Fibroblast of mammary gland (primary cell): ENCODE data around the gene PDSS2.

Experiments used
- DNase-seq: peaks from one replicate; pipeline ENCODE4 v3.0.0-alpha.2; 2010; ENCODE audit warnings: low read depth
- H3K4me3 ChIP-seq: 2 replicates; pipeline ENCODE4 v1.5.1; 2011; ENCODE audit warnings: low read depth, mild to moderate bottlenecking, low read length, moderate library complexity; ENCODE audit not compliant: control insufficient read depth
- TF ChIP-seq, protein P1 (sequence below): conservative IDR thresholded peaks from 2 replicates; pipeline ENCODE4 v1.5.1; 2011; ENCODE audit warnings: low read depth, low read length, inconsistent platforms; ENCODE audit not compliant: control insufficient read depth, insufficient read depth

PDSS2 gene

DNA sequence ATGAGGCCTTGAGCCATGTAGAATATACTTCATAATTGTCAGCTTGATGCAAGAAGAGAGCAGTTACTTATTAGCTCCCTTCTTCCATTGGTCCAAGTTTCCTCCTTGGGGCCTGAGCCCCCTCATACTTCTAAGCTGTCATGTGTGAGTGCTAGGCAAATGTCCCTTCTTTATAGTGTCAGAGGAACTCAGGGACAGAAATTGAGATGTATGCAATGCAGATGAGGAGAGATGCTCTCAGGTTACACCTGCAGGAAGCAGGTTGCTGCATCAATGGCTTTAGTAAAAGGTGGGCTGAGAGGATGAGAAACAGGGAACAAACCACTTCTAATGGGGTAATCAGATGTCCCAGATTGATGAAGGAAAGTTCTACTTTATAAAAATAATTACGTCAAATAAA, 6.7 kb upstream of the PDSS2 start:
- no peak overlapping the region for H3K4me3 ChIP-seq
- TF ChIP-seq, protein P1, sequence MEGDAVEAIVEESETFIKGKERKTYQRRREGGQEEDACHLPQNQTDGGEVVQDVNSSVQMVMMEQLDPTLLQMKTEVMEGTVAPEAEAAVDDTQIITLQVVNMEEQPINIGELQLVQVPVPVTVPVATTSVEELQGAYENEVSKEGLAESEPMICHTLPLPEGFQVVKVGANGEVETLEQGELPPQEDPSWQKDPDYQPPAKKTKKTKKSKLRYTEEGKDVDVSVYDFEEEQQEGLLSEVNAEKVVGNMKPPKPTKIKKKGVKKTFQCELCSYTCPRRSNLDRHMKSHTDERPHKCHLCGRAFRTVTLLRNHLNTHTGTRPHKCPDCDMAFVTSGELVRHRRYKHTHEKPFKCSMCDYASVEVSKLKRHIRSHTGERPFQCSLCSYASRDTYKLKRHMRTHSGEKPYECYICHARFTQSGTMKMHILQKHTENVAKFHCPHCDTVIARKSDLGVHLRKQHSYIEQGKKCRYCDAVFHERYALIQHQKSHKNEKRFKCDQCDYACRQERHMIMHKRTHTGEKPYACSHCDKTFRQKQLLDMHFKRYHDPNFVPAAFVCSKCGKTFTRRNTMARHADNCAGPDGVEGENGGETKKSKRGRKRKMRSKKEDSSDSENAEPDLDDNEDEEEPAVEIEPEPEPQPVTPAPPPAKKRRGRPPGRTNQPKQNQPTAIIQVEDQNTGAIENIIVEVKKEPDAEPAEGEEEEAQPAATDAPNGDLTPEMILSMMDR: no peak
- DNase-seq: no peak

DNA sequence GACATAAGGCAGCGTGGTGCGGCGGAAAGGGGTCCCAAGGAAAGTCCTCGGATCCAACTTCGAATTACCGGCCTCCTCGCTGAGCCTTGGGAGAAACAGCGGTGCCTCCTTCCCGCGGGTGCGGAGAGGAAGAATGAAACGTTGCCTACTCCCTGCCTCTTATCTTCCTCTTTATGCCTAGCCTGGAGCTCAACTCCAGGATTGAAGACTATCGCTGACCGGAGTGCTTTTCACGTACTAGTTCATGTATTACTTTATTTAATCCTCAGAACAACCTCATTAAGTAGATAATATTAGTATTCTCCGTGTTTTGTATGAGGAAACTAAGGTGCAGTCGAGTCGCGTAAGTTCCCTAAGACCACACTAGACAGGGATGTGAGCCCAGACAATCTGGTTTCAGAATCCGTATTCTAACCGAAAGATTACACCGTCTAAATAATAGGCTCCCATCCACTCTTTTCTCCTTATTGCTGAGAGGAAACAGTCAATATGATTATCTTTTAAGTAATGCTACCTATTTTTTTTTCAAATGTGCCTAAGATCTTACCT, 793 bp upstream of the PDSS2 start:
- H3K4me3 ChIP-seq: peak overlapping the region; percentile 85
- TF ChIP-seq, protein P1: no peak
- peak; percentile 13 for DNase-seq

DNA sequence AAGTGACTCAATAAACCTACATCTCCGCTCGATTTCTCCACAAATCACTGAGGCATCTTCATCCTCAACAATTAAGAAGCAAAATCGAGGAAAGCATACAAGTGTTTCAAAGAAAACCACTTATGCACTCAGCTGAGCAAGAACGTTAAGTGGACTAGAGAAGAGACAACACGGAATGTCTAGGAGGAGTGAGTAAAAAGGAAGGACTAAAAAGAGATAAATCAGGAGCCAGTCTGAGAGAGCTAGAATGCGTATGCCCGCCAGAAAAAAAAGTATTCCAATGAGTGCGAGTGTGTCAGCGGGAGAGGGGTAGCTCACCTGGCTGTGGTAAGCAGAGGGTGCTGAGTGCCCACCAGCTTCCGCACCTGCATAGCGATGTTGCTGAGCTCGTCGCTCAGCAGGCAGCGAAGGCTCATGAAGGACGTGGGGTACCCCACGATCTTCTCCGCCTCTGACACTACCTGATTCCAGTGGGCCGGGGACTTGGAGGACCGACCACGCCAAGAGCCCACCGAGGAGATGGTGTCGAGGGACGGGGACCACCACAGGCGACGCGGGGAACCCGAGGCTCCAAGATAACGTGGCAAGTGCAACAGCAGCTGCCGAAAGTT, 587 bp downstream of the PDSS2 start:
- H3K4me3 ChIP-seq: peak overlapping the region; percentile 85
- DNase-seq: peak; percentile 26
- TF ChIP-seq, protein P1: no peak

DNA sequence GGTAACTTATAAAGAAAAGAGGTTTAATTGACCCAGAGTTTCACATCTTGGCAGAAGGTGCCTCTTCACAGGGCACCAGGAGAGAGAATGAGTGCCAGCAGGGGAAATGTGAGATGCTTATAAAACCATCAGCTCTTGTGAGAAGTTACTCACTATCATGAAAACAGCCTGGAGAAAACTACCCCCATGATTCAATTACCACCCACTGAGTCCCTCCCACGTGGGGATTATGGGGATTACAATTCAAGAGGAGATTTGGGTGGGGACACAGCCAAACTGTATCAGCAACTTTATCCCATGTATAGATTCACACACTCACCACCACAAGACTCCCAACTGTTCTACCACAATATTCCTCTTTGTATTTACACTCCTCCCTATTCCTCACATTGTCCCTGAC, 10.6 kb downstream of the PDSS2 start:
- no peak overlapping the region for H3K4me3 ChIP-seq
- no peak for DNase-seq
- TF ChIP-seq, protein P1: no peak

DNA sequence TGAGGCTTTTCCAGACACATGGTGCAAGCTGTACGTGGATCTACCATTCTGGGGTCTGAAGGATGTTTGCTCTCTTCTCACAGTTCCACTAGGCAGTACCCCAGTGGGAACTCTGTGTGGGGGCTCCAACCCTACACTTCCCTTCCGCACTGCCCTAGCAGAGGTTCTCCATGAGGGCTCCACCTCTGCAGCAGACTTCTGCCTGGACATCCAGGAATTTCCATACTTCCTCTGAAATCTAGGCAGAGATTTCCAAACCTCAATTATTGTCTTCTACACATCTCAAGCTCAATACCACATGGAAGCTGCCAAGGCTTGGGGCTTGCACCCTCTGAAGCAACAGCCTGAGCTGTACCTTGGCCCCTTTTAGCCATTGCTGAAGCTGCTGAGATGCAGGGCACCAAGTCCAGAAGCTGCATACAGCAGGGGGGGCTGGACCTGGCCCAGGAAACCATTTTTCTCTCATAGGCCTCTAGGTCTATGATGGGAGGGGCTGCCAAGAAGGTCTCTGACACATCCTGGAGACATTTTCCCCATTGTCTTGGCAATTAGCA, 11.6 kb downstream of the PDSS2 start:
- DNase-seq: no peak
- TF ChIP-seq, protein P1: no peak
- no peak overlapping the region for H3K4me3 ChIP-seq

DNA sequence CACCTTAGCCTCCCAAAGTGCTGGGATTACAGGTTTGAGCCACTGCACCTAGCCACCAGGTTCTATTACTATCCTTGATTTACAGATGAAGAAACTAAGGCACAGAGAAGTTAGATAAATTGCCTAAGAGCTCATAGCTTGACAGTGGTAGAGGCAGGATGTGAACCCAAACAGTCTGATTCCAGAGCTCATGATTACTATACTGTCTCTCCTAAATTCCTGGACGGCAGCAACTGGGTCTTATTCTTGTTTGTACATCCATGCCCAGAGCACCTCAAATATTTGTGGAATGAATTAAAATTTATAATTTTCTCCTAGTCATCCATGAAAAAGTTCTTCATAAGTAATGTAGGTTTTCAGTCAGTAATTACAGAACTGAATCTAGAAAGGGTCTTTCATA, 15.1 kb downstream of the PDSS2 start:
- no peak overlapping the region for H3K4me3 ChIP-seq
- TF ChIP-seq, protein P1: no peak
- DNase-seq: no peak
